Measurements from ENCODE around the gene SLC2A13. TPM values are rescaled to one million over a fixed set of nuclear protein-coding genes. Genes with fewer than 3 reads are reported as not detected.

Gene SLC2A13
- total and polyA plus RNA-seq, 2 donors (not counting 3 experiments of a cell fraction or from before 2014, with no cell fraction given) = 1.2 to 4.9 TPM

- ChIA-PET POLR2A (no interaction called here), CTCF (interaction anchor here (1.2 to 1.5 kb wide), 3 partner anchors 8 to 238 kb away, joined by 4 read pairs; no protein-coding TSS in a partner anchor)
- H2AFZ ChIP-seq (ENCODE audit: low read depth, low read length) = no peak overlapping the region
- DNase-seq (ENCODE audit: low read depth, low spot score) (no peak), FAIRE-seq (no peak)
- H3K79me2 ChIP-seq (ENCODE audit: control insufficient read depth, insufficient read depth, low read length) = no peaks in the 10 kb centered on the region
- no peaks in the 10 kb centered on the region for H3K36me3 ChIP-seq (ENCODE audit: control insufficient read depth in 2 of 2, extremely low read depth in 1 of 2, insufficient read depth in 2 of 2, low read length in 2 of 2)
- H3K27ac ChIP-seq (ENCODE audit: insufficient read depth, low read depth, low read length) = no peak overlapping the region
- no peaks in the 10 kb centered on the region for H3K9me3 ChIP-seq (replicated peaks; ENCODE audit: control insufficient read depth, insufficient read depth, low read length)
- no peak overlapping the region for H3K4me2 ChIP-seq (ENCODE audit: insufficient read depth, low read length)
- H3K27me3 ChIP-seq (ENCODE audit: control insufficient read depth in 2 of 2, insufficient read depth in 2 of 2, low read length in 2 of 2) = no peaks in the 10 kb centered on the region
- TF ChIP-seq FOS (IDR thresholded peaks at IDR 0.05; ENCODE audit: borderline replicate concordance, insufficient read depth, low read length) (no peak), POLR2AphosphoS5 (IDR thresholded peaks at IDR 0.05; ENCODE audit: insufficient read depth, low read depth, low read length) (no peak), POLR2A (IDR thresholded peaks at IDR 0.05; ENCODE audit: low read depth, low read length) (no peak), CTCF (IDR thresholded peaks at IDR 0.05; ENCODE audit: extremely low read depth in 1 of 2, insufficient read depth in 1 of 2, low read depth in 1 of 2, low read length in 2 of 2) (no peak)
- H3K9ac ChIP-seq (replicated peaks; ENCODE audit: extremely low read depth, insufficient read depth, low read length) = no peak overlapping the region
- H3K4me3 ChIP-seq (replicated peaks in 1 of 3; ENCODE audit: insufficient read depth in 1 of 3, low read depth in 1 of 3, low read length in 3 of 3) = no peak overlapping the region
- dilution Hi-C loops (cut with MboI; ENCODE audit: extremely low pct_ligation_motif_present, low sequenced_read_pairs) = no loop called here
- no peaks in the 10 kb centered on the region for H4K20me1 ChIP-seq (replicated peaks; ENCODE audit: control insufficient read depth, extremely low read depth, insufficient read depth, low read length)
- no peaks in the 10 kb centered on the region for H3K9me1 ChIP-seq (replicated peaks; ENCODE audit: control insufficient read depth, extremely low read depth, insufficient read depth, low read length)
- H3K4me1 ChIP-seq (ENCODE audit: control insufficient read depth, extremely low read depth, insufficient read depth, low read length) = no peaks in the 10 kb centered on the region
- intact Hi-C loops (cut with micrococcal nuclease) = no loop called here
- no TSS peak for BruUV-seq (replicated peaks)
Measured at GRCh38 chr12:39773266-39773665, 332.6 kb downstream of the SLC2A13 start.

- H3K27ac ChIP-seq (ENCODE audit: insufficient read depth, low read depth, low read length) = no peak overlapping the region
- no TSS peak for BruUV-seq (replicated peaks)
- dilution Hi-C loops (cut with MboI; ENCODE audit: extremely low pct_ligation_motif_present, low sequenced_read_pairs) (no loop called here), intact Hi-C loops (cut with micrococcal nuclease) (no loop called here)
- POLR2A ChIA-PET = no interaction called here
- H3K9me3 ChIP-seq (replicated peaks; ENCODE audit: control insufficient read depth, insufficient read depth, low read length) = no peaks in the 10 kb centered on the region
- H3K27me3 ChIP-seq (ENCODE audit: control insufficient read depth in 2 of 2, insufficient read depth in 2 of 2, low read length in 2 of 2) = no peaks in the 10 kb centered on the region
- no peaks in the 10 kb centered on the region for H4K20me1 ChIP-seq (replicated peaks; ENCODE audit: control insufficient read depth, extremely low read depth, insufficient read depth, low read length)
- H3K79me2 ChIP-seq (ENCODE audit: control insufficient read depth, insufficient read depth, low read length) = no peaks in the 10 kb centered on the region
- CTCF ChIA-PET = interaction anchor here (1.2 to 1.5 kb wide), 3 partner anchors 8 to 238 kb away, joined by 4 read pairs; no protein-coding TSS in a partner anchor
- no peaks in the 10 kb centered on the region for H3K9me1 ChIP-seq (replicated peaks; ENCODE audit: control insufficient read depth, extremely low read depth, insufficient read depth, low read length)
- no peaks in the 10 kb centered on the region for H3K36me3 ChIP-seq (ENCODE audit: control insufficient read depth in 2 of 2, extremely low read depth in 1 of 2, insufficient read depth in 2 of 2, low read length in 2 of 2)
- FAIRE-seq (no peak), DNase-seq (ENCODE audit: low read depth, low spot score) (no peak)
- TF ChIP-seq EZH2 (IDR thresholded peaks at IDR 0.05; ENCODE audit: borderline replicate concordance, low read depth, low read length, severe bottlenecking) (no peak), POLR2AphosphoS5 (IDR thresholded peaks at IDR 0.05; ENCODE audit: insufficient read depth, low read depth, low read length) (no peak), GATA2 (IDR thresholded peaks at IDR 0.05; ENCODE audit: insufficient read depth, insufficient read length, low read depth, low read length) (no peak), MAX (IDR thresholded peaks at IDR 0.05; ENCODE audit: insufficient read depth, insufficient read length) (no peak), FOS (IDR thresholded peaks at IDR 0.05; ENCODE audit: borderline replicate concordance, insufficient read depth, low read length) (no peak), MYC (IDR thresholded peaks at IDR 0.05; ENCODE audit: low read depth, low read length) (no peak), JUN (IDR thresholded peaks at IDR 0.05; ENCODE audit: borderline replicate concordance, insufficient read depth, insufficient read length, low read depth) (no peak)
- no peak overlapping the region for H2AFZ ChIP-seq (ENCODE audit: low read depth, low read length)
- no peak overlapping the region for H3K9ac ChIP-seq (replicated peaks; ENCODE audit: extremely low read depth, insufficient read depth, low read length)
- no peak overlapping the region for H3K4me3 ChIP-seq (replicated peaks in 1 of 3; ENCODE audit: insufficient read depth in 1 of 3, low read depth in 1 of 3, low read length in 3 of 3)
- H3K4me2 ChIP-seq (ENCODE audit: insufficient read depth, low read length) = no peak overlapping the region
- no peaks in the 10 kb centered on the region for H3K4me1 ChIP-seq (ENCODE audit: control insufficient read depth, extremely low read depth, insufficient read depth, low read length)
Measured at GRCh38 chr12:39772821-39773259, 333.0 kb downstream of the SLC2A13 start.
